WERI-Rb-1 (cell line): ENCODE measurements around the gene PPFIA2.

Experiments
- DNase-seq: peaks from one replicate; pipeline ENCODE4 v3.0.0-alpha.2; 2020
- H3K27ac ChIP-seq: fragments of 250-450 bp; sonication (Bioruptor Pico); 2 replicates; pipeline ENCODE4 v1.5.1; 2020; ENCODE audit warnings: mild to moderate bottlenecking, moderate library complexity
- H3K27me3 ChIP-seq: fragments of 250-450 bp; sonication (Bioruptor Pico); 2 replicates; pipeline ENCODE4 v1.5.1; 2021; ENCODE audit warnings: mild to moderate bottlenecking, low read depth, moderate library complexity; ENCODE audit not compliant: insufficient read depth, severe bottlenecking
- H3K36me3 ChIP-seq: fragments of 250-450 bp; sonication (Bioruptor Pico); 2 replicates; pipeline ENCODE4 v1.5.1; 2020; ENCODE audit warnings: mild to moderate bottlenecking, moderate library complexity
- H3K4me3 ChIP-seq: 2 replicates; pipeline ENCODE4 v1.5.1; 2011; ENCODE audit warnings: low read depth, mild to moderate bottlenecking, control low read depth, low read length
- H3K9me3 ChIP-seq: fragments of 250-450 bp; sonication (Bioruptor Pico); 2 replicates; pipeline ENCODE4 v1.5.1; 2021; ENCODE audit warnings: mild to moderate bottlenecking, moderate library complexity; ENCODE audit not compliant: severe bottlenecking
- CTCF ChIP-seq: IDR thresholded peaks from 2 replicates; pipeline ENCODE4 v1.5.1; 2011; ENCODE audit warnings: low read depth, mild to moderate bottlenecking, control low read depth, inconsistent platforms, low read length

Gene PPFIA2

DNA sequence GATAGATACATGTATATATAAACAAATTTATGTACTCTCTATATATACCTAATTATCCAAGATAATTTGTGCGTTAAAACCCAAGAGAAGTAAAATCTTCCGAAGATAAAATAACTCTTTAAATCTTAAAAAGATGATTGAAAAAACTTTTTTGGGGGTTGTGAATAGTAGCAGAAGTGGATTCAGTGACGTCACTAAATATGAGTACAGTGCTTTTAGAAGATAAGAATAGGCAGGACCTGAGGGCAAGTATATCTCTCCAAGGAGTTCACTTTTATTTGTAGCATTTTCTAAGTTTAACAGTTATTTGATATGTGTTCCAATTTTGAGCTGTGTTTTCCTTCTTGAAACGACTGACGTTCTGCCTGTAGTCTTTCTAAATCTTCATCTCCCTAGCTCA is 319.8 kb downstream of the PPFIA2 start:
- H3K27me3 ChIP-seq: no peaks in the 10 kb centered on the region
- no peak overlapping the region for H3K4me3 ChIP-seq
- DNase-seq: no peak
- H3K9me3 ChIP-seq: no peaks in the 10 kb centered on the region
- no peak overlapping the region for H3K27ac ChIP-seq
- TF ChIP-seq CTCF: no peak
- no peaks in the 10 kb centered on the region for H3K36me3 ChIP-seq

DNA sequence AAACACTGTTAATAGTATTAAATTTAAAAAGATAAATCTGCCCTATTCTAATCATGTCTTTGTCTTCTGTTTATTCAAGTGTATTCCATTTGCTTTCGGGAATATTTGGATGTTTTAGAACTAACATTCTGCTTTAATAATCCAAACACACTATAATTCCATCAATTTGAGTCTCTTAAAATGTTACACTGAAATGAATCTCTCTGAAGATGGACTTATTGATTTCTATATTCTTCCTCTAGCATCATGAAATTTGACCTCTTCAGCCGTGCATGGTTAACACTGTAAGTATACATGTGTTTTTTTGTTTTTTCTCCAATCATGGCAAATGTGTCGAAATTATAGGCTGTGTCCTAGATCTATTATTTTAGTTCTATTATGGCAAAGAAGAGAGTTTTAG is 342.1 kb downstream of the PPFIA2 start:
- DNase-seq: no peak
- no peak for TF ChIP-seq CTCF
- Histone ChIP-seq H3K27ac (no peak overlapping the region), H3K4me3 (no peak overlapping the region), H3K27me3 (no peaks in the 10 kb centered on the region), H3K9me3 (no peaks in the 10 kb centered on the region), H3K36me3 (no peaks in the 10 kb centered on the region)

DNA sequence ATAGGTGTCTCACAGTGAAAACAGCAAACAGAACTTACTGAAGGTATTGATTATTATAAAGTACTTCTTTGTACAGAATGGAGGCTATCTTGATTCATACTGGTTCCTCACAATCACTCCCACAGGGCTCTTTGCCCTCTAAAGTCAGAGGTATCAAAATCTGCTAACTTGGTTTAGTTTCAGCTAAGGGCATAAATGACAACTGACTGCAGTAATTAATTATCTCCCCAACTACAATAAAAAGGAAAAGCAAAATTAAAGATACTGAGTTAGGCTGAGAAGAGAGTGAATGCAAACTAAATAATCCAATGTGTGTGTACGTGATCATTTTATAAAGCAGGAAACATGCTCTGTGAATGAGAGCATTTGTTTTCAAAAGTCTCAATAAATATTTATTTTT is 342.6 kb downstream of the PPFIA2 start:
- no peak overlapping the region for H3K27ac ChIP-seq
- no peaks in the 10 kb centered on the region for H3K36me3 ChIP-seq
- TF ChIP-seq CTCF: no peak
- H3K9me3 ChIP-seq: no peaks in the 10 kb centered on the region
- DNase-seq: no peak
- no peak overlapping the region for H3K4me3 ChIP-seq
- no peaks in the 10 kb centered on the region for H3K27me3 ChIP-seq

DNA sequence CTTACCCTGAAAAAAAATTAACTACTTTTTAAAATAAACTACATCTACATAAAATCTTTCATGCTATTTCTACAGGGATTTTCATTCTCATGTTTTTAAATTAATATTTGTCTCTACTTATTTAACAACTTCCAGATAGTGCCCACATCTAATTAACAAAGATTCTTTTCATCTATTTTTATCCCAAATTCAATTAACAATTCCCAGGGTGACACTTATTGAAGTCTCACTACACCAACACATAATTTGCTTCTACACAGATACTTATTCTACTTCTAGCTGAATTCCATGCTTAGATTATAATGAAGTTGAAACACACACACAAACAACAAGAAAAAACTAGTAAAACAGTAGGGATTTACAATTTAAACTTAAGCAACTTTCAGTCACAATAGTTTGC is 344.7 kb downstream of the PPFIA2 start:
- H3K4me3 ChIP-seq: no peak overlapping the region
- H3K9me3 ChIP-seq: no peaks in the 10 kb centered on the region
- no peak for DNase-seq
- no peak overlapping the region for H3K27ac ChIP-seq
- no peaks in the 10 kb centered on the region for H3K27me3 ChIP-seq
- no peak for TF ChIP-seq CTCF
- H3K36me3 ChIP-seq: no peaks in the 10 kb centered on the region

GRCh38 chr12:81412940-81413339 is 346.2 kb downstream of the PPFIA2 start:
- H3K9me3 ChIP-seq: no peaks in the 10 kb centered on the region
- no peaks in the 10 kb centered on the region for H3K27me3 ChIP-seq
- no peak overlapping the region for H3K4me3 ChIP-seq
- no peak overlapping the region for H3K27ac ChIP-seq
- H3K36me3 ChIP-seq: no peaks in the 10 kb centered on the region
- DNase-seq: no peak
- TF ChIP-seq CTCF: no peak

DNA sequence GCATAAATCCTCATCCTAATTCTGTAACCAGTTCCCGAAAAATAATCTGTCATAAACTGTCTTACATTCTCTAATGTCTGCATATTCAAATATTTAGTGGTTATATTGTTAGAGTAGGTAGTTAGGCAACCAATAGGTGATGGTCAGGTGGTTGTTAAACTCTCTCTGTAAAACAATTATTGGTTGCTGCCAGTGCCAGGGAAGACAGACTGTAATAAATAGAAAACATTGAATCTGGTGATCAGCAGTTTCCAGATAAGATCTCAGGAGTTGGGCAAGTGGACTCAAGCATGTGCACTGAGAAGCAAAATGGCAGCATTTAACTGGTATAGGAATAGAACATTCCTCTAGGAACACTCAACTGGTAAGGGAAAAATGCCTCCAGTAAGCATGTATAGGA is 355.8 kb downstream of the PPFIA2 start:
- no peaks in the 10 kb centered on the region for H3K27me3 ChIP-seq
- H3K9me3 ChIP-seq: no peaks in the 10 kb centered on the region
- no peak for TF ChIP-seq CTCF
- H3K36me3 ChIP-seq: no peaks in the 10 kb centered on the region
- H3K4me3 ChIP-seq: no peak overlapping the region
- DNase-seq: no peak
- H3K27ac ChIP-seq: no peak overlapping the region
